ENCODE results near the gene STK11.

The STK11 gene

GRCh38 chr19:1235625-1236538 is 30.3 kb downstream of the STK11 start:
- DNase-seq, result peak in 4 of 51 donors; percentile 20 to 51 (median 42)

GRCh38 chr19:1236576-1236975 is 31.0 kb downstream of the STK11 start:
- DNase-seq, result peak in 20 of 51 donors; percentile 18 to 63 (median 46)

- peak in 27 of 51 donors; percentile 11 to 61 (median 41) for DNase-seq
These were observed 31.6 kb downstream of the STK11 start for GRCh38 chr19:1237027-1237659.

GRCh38 chr19:1237754-1238368 is 32.3 kb downstream of the STK11 start, which contains the start of gene CBARP:
CBARP (minus strand) TSS chr19:1238005; CDS start chr19:1236100, 1,905 bp downstream.
- DNase-seq, result peak in 34 of 51 donors; percentile 14 to 83 (median 48)

GRCh38 chr19:1238369-1239303 is 33.1 kb downstream of the STK11 start:
- DNase-seq, result peak in 5 of 51 donors; percentile 16 to 43 (median 28)

GRCh38 chr19:1239420-1239795 is 33.8 kb downstream of the STK11 start:
- peak in 2 of 51 donors; percentile 47 to 49 for DNase-seq

GRCh38 chr19:1239796-1240737 is 34.5 kb downstream of the STK11 start:
- peak; percentile 36 to 96 (median 82) for DNase-seq

- DNase-seq, result peak in 1 of 51 donors; percentile 26
These were observed 35.3 kb downstream of the STK11 start for GRCh38 chr19:1240925-1241324.

GRCh38 chr19:1241417-1242095 is 36.0 kb downstream of the STK11 start, which contains the start of gene ATP5F1D:
ATP5F1D (plus strand) TSS chr19:1241751; CDS start chr19:1241851, 100 bp downstream.
- DNase-seq, result peak; percentile 38 to 95 (median 88)

GRCh38 chr19:1243768-1244692 is 38.5 kb downstream of the STK11 start:
- peak in 49 of 51 donors; percentile 33 to 87 (median 76) for DNase-seq

GRCh38 chr19:1244693-1245451 is 39.3 kb downstream of the STK11 start:
- peak in 20 of 51 donors; percentile 12 to 65 (median 35) for DNase-seq

GRCh38 chr19:1245494-1246264 is 40.1 kb downstream of the STK11 start:
- DNase-seq, result peak in 5 of 51 donors; percentile 24 to 58 (median 34)

GRCh38 chr19:1246265-1247087 is 40.9 kb downstream of the STK11 start:
- DNase-seq, result peak in 2 of 51 donors; percentile 6 to 26

- DNase-seq, result no peak
These were observed 42.2 kb downstream of the STK11 start for GRCh38 chr19:1247748-1248138.

Measured in hypothalamus (tissue), 51 donors.